Aorta (tissue), 5 donors: ENCODE data around the gene PCDHGC3. TPM values are rescaled to one million over a fixed set of nuclear protein-coding genes. Genes with fewer than 3 reads are reported as not detected.
A peak's percentile ranks its signal among the peaks of the same experiment; 100 is the strongest.

ENCODE experiments used
- ATAC-seq: fragments of 200-7000 bp; cut with Tn5 transposase; one replicate; pipeline ENCODE4 v1.9.1; 2022; ENCODE audit warnings: moderate library complexity; ENCODE audit not compliant: low FRiP score
- DNase-seq, 2 donors: peaks; one replicate each; pipeline ENCODE4 v3.0.0-alpha.2; 2020
- H3K27ac ChIP-seq, 2 donors: one replicate each; pipeline ENCODE4 v1.5.1; 2013; ENCODE audit warnings: low read length in 2 of 2, mild to moderate bottlenecking in 2 of 2, moderate library complexity in 2 of 2, control low read depth in 1 of 2, inconsistent platforms in 1 of 2, low read depth in 1 of 2
- H3K27me3 ChIP-seq, 2 donors: one replicate each; pipeline ENCODE4 v1.6.1; 2013; ENCODE audit warnings: control low read depth in 1 of 2, low read length in 1 of 2, mild to moderate bottlenecking in 1 of 2, moderate library complexity in 1 of 2; ENCODE audit not compliant: insufficient read depth in 2 of 2, control insufficient read depth in 1 of 2
- H3K36me3 ChIP-seq, 2 donors: one replicate each; pipeline ENCODE4 v1.6.1; 2013; ENCODE audit warnings: control low read depth in 1 of 2, low read length in 1 of 2, mild to moderate bottlenecking in 1 of 2; ENCODE audit not compliant: insufficient read depth in 2 of 2, control insufficient read depth in 1 of 2
- H3K4me1 ChIP-seq, 2 donors: one replicate each; pipeline ENCODE4 v1.6.1; 2013; ENCODE audit warnings: low read length in 2 of 2, control low read depth in 1 of 2, mild to moderate bottlenecking in 1 of 2, moderate library complexity in 1 of 2; ENCODE audit not compliant: insufficient read depth in 2 of 2, control insufficient read depth in 1 of 2
- H3K4me3 ChIP-seq, 2 donors: one replicate each; pipeline ENCODE4 v1.5.1; 2013; ENCODE audit warnings: low read length in 2 of 2, control low read depth in 1 of 2, mild to moderate bottlenecking in 1 of 2
- H3K9me3 ChIP-seq: one replicate; pipeline ENCODE4 v1.6.1; 2013; ENCODE audit warnings: mild to moderate bottlenecking, low read length; ENCODE audit not compliant: control insufficient read depth
- WGBS, 2 donors: extraction: QIAGEN DNeasy Blood & Tissue Kit; methylation state at CpG; one replicate each; pipeline ENCODE4 v1.1.7; 2013; 5-methylcytosine and 5-hydroxymethylcytosine counted together
- intact Hi-C, 2 donors: fragments of 100-400 bp; cut with DNase I; formaldehyde crosslinking; loops; one replicate each; pipeline versions ENCODE4 v1.14.2 to v1.15.0; 2022
- polyA plus RNA-seq, 2 donors: library from polyadenylated mRNA; stranded (reverse); fragments of 200-250 nt; gene quantifications; one replicate each; pipeline ENCODE4 v1.2.3, GENCODE V29; 2013
- total RNA-seq, 2 donors: library from RNA; stranded (reverse); fragmentation: NEBNext Ultra II Directional; extraction: Animal tissue kit (Norgen Biotek cat#: 25700); gene quantifications; one replicate each; pipeline ENCODE4 v1.2.1, GENCODE V29; 2021
- donor health status: healthy with polysubstance abuse.
- donor health status: Bipolar disorder and iron deficiency.
- donor health status: DM: no; HTN: no; CAD: no.
- donor health status: DM: no; HTN: no; CAD: no.
- donor health status: DM: yes; HTN: yes; CAD: no.

PCDHGC3 gene
- total and polyA plus RNA-seq, 4 donors, result 23.9 to 116 (median 83.2) TPM

DNA sequence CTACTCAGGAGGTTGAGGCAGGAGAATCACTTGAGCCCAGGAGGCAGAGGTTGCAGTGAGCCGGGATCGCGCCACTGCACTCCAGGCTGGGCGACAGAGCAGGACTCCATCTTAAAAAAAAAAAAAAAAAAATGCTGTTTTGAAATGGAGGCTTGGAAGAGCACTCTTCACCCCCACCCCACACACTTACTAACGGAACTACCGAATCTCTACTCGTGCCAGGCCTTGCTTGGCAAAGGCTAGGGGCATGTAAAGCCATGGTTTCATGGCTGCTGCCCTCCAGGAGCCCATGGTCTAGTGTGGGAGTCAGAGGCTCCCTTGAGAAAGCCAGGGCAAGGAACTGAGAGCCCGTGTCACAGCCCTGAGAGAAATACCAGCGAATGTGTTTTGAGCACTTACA lies 34.4 kb downstream of the PCDHGC3 start:
- Histone ChIP-seq H3K27me3 (no peaks in the 10 kb centered on the region), H3K27ac (peak overlapping the region in 1 of 2 donors; percentile 74), H3K4me3 (no peak overlapping the region), H3K9me3 (no peaks in the 10 kb centered on the region), H3K36me3 (no peaks in the 10 kb centered on the region), H3K4me1 (peaks cover 1 to 2% of the 10 kb centered on the region in 2 donors)
- no peak for DNase-seq
- 70 to 80% methylated on average over 9 of the region's 9 CpGs for WGBS, 2 donors
- intact Hi-C loops, result loop anchor here in 1 of 2 donors (5.0 kb wide), 1 partner anchor 33 kb away; the partner anchor contains the start of gene PCDHGC3
- ATAC-seq, result no peak

GRCh38 chr5:141510850-141511601 lies 35.3 kb downstream of the PCDHGC3 start:
- Histone ChIP-seq H3K36me3 (no peaks in the 10 kb centered on the region), H3K27me3 (no peaks in the 10 kb centered on the region), H3K4me1 (peaks cover 2 to 9% of the 10 kb centered on the region in 2 donors), H3K27ac (peak overlapping the region in 1 of 2 donors; percentile 30), H3K4me3 (no peak overlapping the region), H3K9me3 (no peaks in the 10 kb centered on the region)
- no peak for DNase-seq
- no peak for ATAC-seq
- 92% methylated on average over 14 of the region's 14 CpGs for WGBS, 2 donors
- intact Hi-C loops, result loop anchor here in 1 of 2 donors (5.0 kb wide), 1 partner anchor 34 kb away; the partner anchor contains the start of gene PCDHGC3

GRCh38 chr5:141511771-141512325 lies 36.1 kb downstream of the PCDHGC3 start:
- WGBS, 2 donors, result 62 to 66% methylated on average over 4 of the region's 4 CpGs
- no peak for DNase-seq
- intact Hi-C loops, result loop anchor here (2.0 to 5.0 kb wide), 2 partner anchors 35 kb away; partner anchors contain the start of gene PCDHGC3 (in 1 of the 2)
- ATAC-seq, result no peak
- Histone ChIP-seq H3K36me3 (no peaks in the 10 kb centered on the region), H3K27me3 (no peaks in the 10 kb centered on the region), H3K4me1 (peaks cover 2 to 14% of the 10 kb centered on the region in 2 donors), H3K9me3 (no peaks in the 10 kb centered on the region), H3K4me3 (no peak overlapping the region), H3K27ac (peak overlapping the region in 1 of 2 donors; percentile 43)

DNA sequence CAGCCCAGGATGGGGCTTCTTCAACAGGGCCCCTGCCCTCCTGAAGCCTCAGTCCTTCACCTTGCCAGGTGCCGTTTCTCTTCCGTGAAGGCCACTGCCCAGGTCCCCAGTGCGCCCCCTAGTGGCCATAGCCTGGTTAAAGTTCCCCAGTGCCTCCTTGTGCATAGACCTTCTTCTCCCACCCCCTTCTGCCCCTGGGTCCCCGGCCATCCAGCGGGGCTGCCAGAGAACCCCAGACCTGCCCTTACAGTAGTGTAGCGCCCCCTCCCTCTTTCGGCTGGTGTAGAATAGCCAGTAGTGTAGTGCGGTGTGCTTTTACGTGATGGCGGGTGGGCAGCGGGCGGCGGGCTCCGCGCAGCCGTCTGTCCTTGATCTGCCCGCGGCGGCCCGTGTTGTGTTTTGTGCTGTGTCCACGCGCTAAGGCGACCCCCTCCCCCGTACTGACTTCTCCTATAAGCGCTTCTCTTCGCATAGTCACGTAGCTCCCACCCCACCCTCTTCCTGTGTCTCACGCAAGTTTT lies 36.7 kb downstream of the PCDHGC3 start:
- Histone ChIP-seq H3K9me3 (no peaks in the 10 kb centered on the region), H3K27ac (peak overlapping the region; percentile 19 to 43), H3K4me3 (peak overlapping the region; percentile 50 to 71), H3K36me3 (peaks cover 0 to 1% of the 10 kb centered on the region in 2 donors), H3K4me1 (peaks cover 2 to 14% of the 10 kb centered on the region in 2 donors), H3K27me3 (no peaks in the 10 kb centered on the region)
- WGBS, 2 donors, result 3 to 5% methylated on average over 28 of the region's 28 CpGs
- DNase-seq (peak; percentile 92 to 95), ATAC-seq (peak; percentile 45)
- intact Hi-C loops, result loop anchor here (2.0 to 5.0 kb wide), 2 partner anchors 35 to 36 kb away; partner anchors contain the start of gene PCDHGC3 (in 1 of the 2)

- H3K4me1 ChIP-seq, result peaks cover 2 to 14% of the 10 kb centered on the region in 2 donors
- peak; percentile 37 for ATAC-seq
These were observed 37.3 kb downstream of the PCDHGC3 start for GRCh38 chr5:141512911-141513626.

DNA sequence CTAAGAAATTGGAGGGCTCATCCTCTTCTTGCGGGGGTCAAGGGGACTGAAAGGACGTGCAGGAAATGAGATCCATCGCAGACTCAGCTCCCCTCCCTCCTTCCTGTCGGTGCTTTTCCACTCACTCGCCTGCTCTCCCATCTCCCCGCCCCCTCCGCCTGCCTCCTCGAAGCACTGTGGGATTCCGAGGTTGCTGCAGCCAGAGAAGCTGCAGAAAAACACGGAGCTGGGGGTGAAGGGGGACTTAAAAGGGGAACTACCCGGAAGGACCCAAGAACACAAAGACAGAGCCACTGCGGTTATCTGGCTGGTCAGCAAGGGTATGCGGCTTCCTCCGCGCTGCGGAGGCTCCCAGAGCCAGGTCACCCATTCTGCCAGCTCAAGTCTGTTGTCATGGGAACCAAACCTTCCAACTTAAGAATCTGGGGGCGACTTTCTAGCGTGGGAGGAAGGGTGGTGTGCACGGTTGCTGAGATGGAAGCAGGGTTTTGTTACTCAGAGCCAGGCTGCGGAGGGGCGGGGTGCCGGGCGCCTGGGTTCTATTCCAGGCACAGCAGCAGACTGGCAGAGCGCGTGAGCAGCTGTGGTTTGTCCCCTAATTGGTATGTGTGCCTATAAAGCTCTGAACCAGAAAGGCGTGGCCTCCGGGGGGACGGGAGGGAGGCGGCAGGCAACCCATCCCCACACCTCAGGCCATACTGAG lies 38.0 kb downstream of the PCDHGC3 start:
- H3K27ac ChIP-seq, result peak overlapping the region; percentile 81 to 97
- intact Hi-C loops, result loop anchor here (2.0 to 5.0 kb wide), 3 partner anchors 36 to 47 kb away; partner anchors contain the start of gene PCDHGC3 (in 1 of the 2)
- peaks cover 2 to 14% of the 10 kb centered on the region in 2 donors for H3K4me1 ChIP-seq
- peak overlapping the region; percentile 50 to 71 for H3K4me3 ChIP-seq
- ATAC-seq (peak; percentile 76), DNase-seq (peak; percentile 93)
- no peaks in the 10 kb centered on the region for H3K9me3 ChIP-seq
- H3K27me3 ChIP-seq, result no peaks in the 10 kb centered on the region
- 2% methylated on average over 29 of the region's 29 CpGs for WGBS, 2 donors
- H3K36me3 ChIP-seq, result peaks cover 0 to 1% of the 10 kb centered on the region in 2 donors

More at GRCh38 chr5:141512911-141513626, 37.3 kb downstream of the PCDHGC3 start:
- peak overlapping the region; percentile 50 to 71 for H3K4me3 ChIP-seq
- peak; percentile 74 to 85 for DNase-seq
- H3K36me3 ChIP-seq, result peaks cover 0 to 1% of the 10 kb centered on the region in 2 donors
- H3K27me3 ChIP-seq, result no peaks in the 10 kb centered on the region
- H3K27ac ChIP-seq, result peak overlapping the region; percentile 81 to 97
- 2% methylated on average over 42 to 43 of the region's 43 CpGs for WGBS, 2 donors
- no peaks in the 10 kb centered on the region for H3K9me3 ChIP-seq
- intact Hi-C loops, result loop anchor here (2.0 to 5.0 kb wide), 2 partner anchors 36 kb away; partner anchors contain the start of gene PCDHGC3 (in 1 of the 2)

GRCh38 chr5:141514330-141515133 lies 38.8 kb downstream of the PCDHGC3 start:
- DNase-seq, result no peak
- Histone ChIP-seq H3K36me3 (peaks cover 0 to 1% of the 10 kb centered on the region in 2 donors), H3K4me1 (peaks cover 2 to 14% of the 10 kb centered on the region in 2 donors), H3K9me3 (no peaks in the 10 kb centered on the region), H3K4me3 (no peak overlapping the region), H3K27ac (peak overlapping the region; percentile 71 to 97), H3K27me3 (no peaks in the 10 kb centered on the region)
- 6 to 11% methylated on average over 6 of the region's 6 CpGs for WGBS, 2 donors
- ATAC-seq, result peak; percentile 28
- intact Hi-C loops, result loop anchor here in 1 of 2 donors (2.0 to 5.0 kb wide), 2 partner anchors 37 to 46 kb away; partner anchors contain the start of gene PCDHGC3
